Brain microvascular endothelial cell (primary cell): ENCODE results near the gene RAB6B.

Experiments used
- DNase-seq: peaks from one replicate; pipeline ENCODE4 v3.0.0-alpha.2; 2020
- H3K27ac ChIP-seq: fragments of 250-450 bp; sonication (Bioruptor Pico); 2 replicates; pipeline ENCODE4 v1.5.1; 2020; ENCODE audit warnings: mild to moderate bottlenecking, moderate library complexity
- H3K27me3 ChIP-seq: fragments of 250-450 bp; sonication (Bioruptor Pico); replicated peaks from 2 replicates; pipeline ENCODE4 v1.5.1; 2020; ENCODE audit warnings: mild to moderate bottlenecking
- H3K36me3 ChIP-seq: fragments of 250-450 bp; sonication (Bioruptor Pico); replicated peaks from 2 replicates; pipeline ENCODE4 v1.5.1; 2020; ENCODE audit warnings: mild to moderate bottlenecking
- H3K4me3 ChIP-seq: 2 replicates; pipeline ENCODE4 v1.5.1; 2011; ENCODE audit warnings: low read depth, mild to moderate bottlenecking, control low read depth, low read length, moderate library complexity
- in situ Hi-C: cut with HindIII; loops from 2 replicates; pipeline ENCODE4 v1.10.0; 2017; ENCODE audit warnings: low sequenced_read_pairs, low pct_ligation_motif_present
- TF ChIP-seq, protein P1 (sequence below): IDR thresholded peaks from 2 replicates; pipeline ENCODE4 v1.5.1; 2011; ENCODE audit warnings: low read depth, mild to moderate bottlenecking, moderate library complexity, low read length, control low read depth, inconsistent platforms; ENCODE audit errors: missing control alignments

Gene RAB6B

GRCh38 chr3:133845127-133845526 lies 50.6 kb downstream of the RAB6B start:
- Histone ChIP-seq H3K4me3 (no peak overlapping the region), H3K36me3 (no peaks in the 10 kb centered on the region), H3K27me3 (no peaks in the 10 kb centered on the region), H3K27ac (no peak overlapping the region)
- TF ChIP-seq, protein P1, sequence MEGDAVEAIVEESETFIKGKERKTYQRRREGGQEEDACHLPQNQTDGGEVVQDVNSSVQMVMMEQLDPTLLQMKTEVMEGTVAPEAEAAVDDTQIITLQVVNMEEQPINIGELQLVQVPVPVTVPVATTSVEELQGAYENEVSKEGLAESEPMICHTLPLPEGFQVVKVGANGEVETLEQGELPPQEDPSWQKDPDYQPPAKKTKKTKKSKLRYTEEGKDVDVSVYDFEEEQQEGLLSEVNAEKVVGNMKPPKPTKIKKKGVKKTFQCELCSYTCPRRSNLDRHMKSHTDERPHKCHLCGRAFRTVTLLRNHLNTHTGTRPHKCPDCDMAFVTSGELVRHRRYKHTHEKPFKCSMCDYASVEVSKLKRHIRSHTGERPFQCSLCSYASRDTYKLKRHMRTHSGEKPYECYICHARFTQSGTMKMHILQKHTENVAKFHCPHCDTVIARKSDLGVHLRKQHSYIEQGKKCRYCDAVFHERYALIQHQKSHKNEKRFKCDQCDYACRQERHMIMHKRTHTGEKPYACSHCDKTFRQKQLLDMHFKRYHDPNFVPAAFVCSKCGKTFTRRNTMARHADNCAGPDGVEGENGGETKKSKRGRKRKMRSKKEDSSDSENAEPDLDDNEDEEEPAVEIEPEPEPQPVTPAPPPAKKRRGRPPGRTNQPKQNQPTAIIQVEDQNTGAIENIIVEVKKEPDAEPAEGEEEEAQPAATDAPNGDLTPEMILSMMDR = no peak
- in situ Hi-C loops = no loop called here
- DNase-seq = no peak

GRCh38 chr3:133843634-133844033 lies 52.0 kb downstream of the RAB6B start:
- H3K27ac ChIP-seq = no peak overlapping the region
- H3K27me3 ChIP-seq = no peaks in the 10 kb centered on the region
- no peaks in the 10 kb centered on the region for H3K36me3 ChIP-seq
- TF ChIP-seq, protein P1 = no peak
- H3K4me3 ChIP-seq = no peak overlapping the region
- peak; percentile 88 for DNase-seq
- in situ Hi-C loops = no loop called here

GRCh38 chr3:133842158-133842557 lies 53.5 kb downstream of the RAB6B start:
- in situ Hi-C loops = no loop called here
- Histone ChIP-seq H3K27me3 (no peaks in the 10 kb centered on the region), H3K27ac (no peak overlapping the region), H3K36me3 (no peaks in the 10 kb centered on the region), H3K4me3 (no peak overlapping the region)
- TF ChIP-seq, protein P1 = no peak
- no peak for DNase-seq

- in situ Hi-C loops = no loop called here
- H3K36me3 ChIP-seq = no peaks in the 10 kb centered on the region
- TF ChIP-seq, protein P1 = no peak
These were observed 54.5 kb downstream of the RAB6B start for GRCh38 chr3:133841196-133841595.

DNA sequence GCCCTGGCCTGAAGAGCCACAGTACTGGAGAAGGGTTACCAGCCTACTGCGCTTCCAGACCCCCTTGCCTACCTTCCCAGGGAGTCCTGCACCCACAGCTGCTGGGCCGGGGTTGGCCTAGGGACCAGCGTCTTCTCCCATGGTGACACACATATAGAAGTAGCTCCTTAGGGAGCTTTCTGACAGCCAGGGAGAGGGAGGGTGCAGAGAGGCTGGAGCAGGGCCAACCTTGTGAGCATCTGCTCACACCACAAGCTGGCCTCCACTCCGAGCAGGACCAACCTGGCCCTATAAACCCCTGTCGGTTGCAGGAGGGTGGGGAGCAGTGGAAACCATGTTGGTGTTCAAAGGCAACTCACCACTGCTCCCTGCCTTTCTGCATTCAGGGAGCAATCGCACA lies 54.9 kb downstream of the RAB6B start:
- no peak for DNase-seq

More at GRCh38 chr3:133841196-133841595, 54.5 kb downstream of the RAB6B start:
- Histone ChIP-seq H3K4me3 (no peak overlapping the region), H3K27me3 (no peaks in the 10 kb centered on the region), H3K27ac (no peak overlapping the region)
- no peak for DNase-seq

More for the DNA sequence above, 54.9 kb downstream of the RAB6B start:
- Histone ChIP-seq H3K36me3 (no peaks in the 10 kb centered on the region), H3K27me3 (no peaks in the 10 kb centered on the region), H3K4me3 (no peak overlapping the region), H3K27ac (no peak overlapping the region)
- in situ Hi-C loops = no loop called here
- TF ChIP-seq, protein P1 = no peak
